Upper lobe of left lung (tissue), 6 donors: Measurements from ENCODE around the gene ARHGDIA. TPM values are rescaled to one million over a fixed set of nuclear protein-coding genes. Genes with fewer than 3 reads are reported as not detected.

ENCODE experiments used
- ATAC-seq, 2 donors: fragments of 200-7000 bp; cut with Tn5 transposase; one replicate each; pipeline ENCODE4 v1.9.1; 2022; ENCODE audit warnings: mild to moderate bottlenecking in 2 of 2, moderate library complexity in 2 of 2; ENCODE audit not compliant: low FRiP score in 2 of 2
- DNase-seq, 2 donors: peaks; one replicate each; pipeline ENCODE4 v3.0.0-alpha.2; 2019 to 2020
- H3K27ac ChIP-seq, 4 donors: fragments of 200-600 bp; sonication (generic); one replicate each; pipeline ENCODE4 v1.5.1; 2016 to 2019
- H3K27me3 ChIP-seq, 4 donors: fragments of 200-600 bp; sonication (generic); one replicate each; pipeline ENCODE4 v1.5.1; 2017 to 2019
- H3K36me3 ChIP-seq, 4 donors: fragments of 200-600 bp; sonication (generic); one replicate each; pipeline ENCODE4 v1.5.1; 2016 to 2019
- H3K4me1 ChIP-seq, 4 donors: fragments of 200-600 bp; sonication (generic); one replicate each; pipeline ENCODE4 v1.5.1; 2018 to 2019
- H3K4me3 ChIP-seq, 4 donors: fragments of 200-600 bp; sonication (generic); one replicate each; pipeline ENCODE4 v1.5.1; 2017 to 2019; ENCODE audit warnings: mild to moderate bottlenecking in 2 of 4, moderate library complexity in 1 of 4
- H3K9me3 ChIP-seq, 4 donors: fragments of 200-600 bp; sonication (generic); one replicate each; pipeline ENCODE4 v1.5.1; 2018 to 2019
- CTCF ChIP-seq, 6 experiments: fragments of 450-650 bp in 4 of 6; fragments of 200-600 bp in 2 of 6; sonication (generic) in 2 of 6; IDR thresholded peaks; one replicate each; pipeline ENCODE4 v1.5.1; 2016 to 2019; ENCODE audit warnings: antibody characterized with exemption in 6 of 6
- EP300 ChIP-seq, 4 donors: sonication (generic); formaldehyde crosslinking; IDR thresholded peaks; one replicate each; pipeline ENCODE4 v1.5.1; 2017; ENCODE audit warnings: antibody characterized with exemption in 4 of 4, control low read depth in 2 of 4
- POLR2A ChIP-seq, 4 donors: fragments of 450-650 bp; IDR thresholded peaks; one replicate each; pipeline ENCODE4 v1.5.1; 2016 to 2017; ENCODE audit warnings: antibody characterized with exemption in 4 of 4, mild to moderate bottlenecking in 2 of 4
- POLR2AphosphoS5 ChIP-seq, 2 donors: sonication (generic); formaldehyde crosslinking; IDR thresholded peaks; one replicate each; pipeline ENCODE4 v1.5.1; 2017; ENCODE audit warnings: antibody characterized with exemption in 2 of 2
- WGBS, 2 donors: methylation state at CpG; one replicate each; pipeline ENCODE4 v1.1.5; 2017 to 2018; 5-methylcytosine and 5-hydroxymethylcytosine counted together
- total RNA-seq, 6 donors: library from RNA; depleted of rRNA in 4 of 6; stranded (reverse); fragments of >200 nt in 4 of 6; gene quantifications; one replicate each; pipeline versions ENCODE4 v1.1.0 to v1.2.1, GENCODE V29; 2016 to 2021
- donor health status: DM: no; HTN: no; CAD: no; lungs with moderate emphysema.
- donor health status: DM: no; HTN: yes; CAD: no; lungs with severe emphysema.

The ARHGDIA gene
- total RNA-seq, 6 donors from 2014 or later: 171 to 522 (median 302) TPM

- no peaks in the 10 kb centered on the region for H3K9me3 ChIP-seq
- TF ChIP-seq EP300 (IDR thresholded peaks at IDR 0.05) (no peak), POLR2AphosphoS5 (IDR thresholded peaks at IDR 0.05) (no peak), CTCF (IDR thresholded peaks at IDR 0.05) (no peak), POLR2A (IDR thresholded peaks at IDR 0.05) (no peak)
- ATAC-seq (no peak), DNase-seq (peak in 1 of 2 donors; percentile 46)
- H3K27ac ChIP-seq: peak overlapping the region in 1 of 4 donors; percentile 22
- no peaks in the 10 kb centered on the region for H3K4me1 ChIP-seq
- H3K36me3 ChIP-seq: peaks cover 42 to 99% (median 80%) of the 10 kb centered on the region in 4 donors
- H3K27me3 ChIP-seq: no peaks in the 10 kb centered on the region
- WGBS, 2 donors: 85 to 90% methylated on average over 7 to 24 of the region's 24 CpGs
- H3K4me3 ChIP-seq: no peak overlapping the region
Observed at GRCh38 chr17:81846743-81847689, 24.1 kb downstream of the ARHGDIA start.

- peaks cover 37 to 92% (median 71%) of the 10 kb centered on the region in 4 donors for H3K36me3 ChIP-seq
Observed at GRCh38 chr17:81845881-81846742, 25.0 kb downstream of the ARHGDIA start.

DNA sequence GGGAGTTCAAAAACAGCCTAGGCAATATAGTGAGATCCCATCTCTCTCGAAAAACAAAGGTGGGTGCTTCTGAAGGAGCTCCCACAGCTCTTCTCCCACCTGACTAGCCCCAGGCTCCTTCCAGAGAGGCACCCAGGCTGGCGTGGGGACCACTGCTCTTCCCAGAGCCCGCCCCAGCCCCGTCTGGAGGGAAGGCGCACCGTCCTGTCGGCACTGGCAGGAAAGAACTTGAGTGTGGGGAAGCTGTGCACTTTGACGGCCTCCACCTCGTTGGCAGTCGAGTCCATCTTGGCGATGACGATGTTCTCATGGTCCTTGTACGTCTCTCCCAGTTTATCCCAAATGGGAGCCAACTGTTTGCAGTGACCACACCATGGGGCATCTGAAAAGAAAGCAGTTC lies 25.8 kb downstream of the ARHGDIA start:
- Histone ChIP-seq H3K9me3 (no peaks in the 10 kb centered on the region), H3K4me3 (no peak overlapping the region), H3K4me1 (peaks cover 0 to 10% (median 1%) of the 10 kb centered on the region in 4 donors), H3K27ac (no peak overlapping the region), H3K27me3 (no peaks in the 10 kb centered on the region), H3K36me3 (peaks cover 37 to 85% (median 66%) of the 10 kb centered on the region in 4 donors)
- WGBS, 2 donors: 92 to 93% methylated on average over 13 of the region's 13 CpGs
- peak in 1 of 2 donors; percentile 44 for DNase-seq
- ATAC-seq: no peak
- no peak for TF ChIP-seq CTCF (IDR thresholded peaks at IDR 0.05)
- TF ChIP-seq EP300 (IDR thresholded peaks at IDR 0.05): no peak
- no peak for TF ChIP-seq POLR2AphosphoS5 (IDR thresholded peaks at IDR 0.05)
- TF ChIP-seq POLR2A (IDR thresholded peaks at IDR 0.05): no peak

More at GRCh38 chr17:81845881-81846742, 25.0 kb downstream of the ARHGDIA start:
- Histone ChIP-seq H3K27ac (peak overlapping the region in 1 of 4 donors; percentile 22), H3K9me3 (no peaks in the 10 kb centered on the region), H3K4me1 (peaks cover 0 to 4% (median under 1%) of the 10 kb centered on the region in 4 donors), H3K4me3 (no peak overlapping the region), H3K27me3 (no peaks in the 10 kb centered on the region)
- DNase-seq (peak in 1 of 2 donors; percentile 63), ATAC-seq (no peak)
- no peak for TF ChIP-seq POLR2A (IDR thresholded peaks at IDR 0.05)
- TF ChIP-seq EP300 (IDR thresholded peaks at IDR 0.05): no peak
- no peak for TF ChIP-seq POLR2AphosphoS5 (IDR thresholded peaks at IDR 0.05)
- TF ChIP-seq CTCF (IDR thresholded peaks at IDR 0.05): no peak
- WGBS, 2 donors: 92 to 93% methylated on average over 28 to 38 of the region's 38 CpGs

GRCh38 chr17:81844887-81845286 lies 26.2 kb downstream of the ARHGDIA start:
- Histone ChIP-seq H3K4me3 (no peak overlapping the region), H3K27ac (no peak overlapping the region), H3K4me1 (peaks cover 0 to 10% (median 1%) of the 10 kb centered on the region in 4 donors), H3K36me3 (peaks cover 34 to 80% (median 64%) of the 10 kb centered on the region in 4 donors), H3K9me3 (no peaks in the 10 kb centered on the region), H3K27me3 (no peaks in the 10 kb centered on the region)
- peak in 1 of 2 donors; percentile 56 for DNase-seq
- TF ChIP-seq POLR2AphosphoS5 (IDR thresholded peaks at IDR 0.05): no peak
- no peak for TF ChIP-seq POLR2A (IDR thresholded peaks at IDR 0.05)
- TF ChIP-seq CTCF (IDR thresholded peaks at IDR 0.05): no peak
- TF ChIP-seq EP300 (IDR thresholded peaks at IDR 0.05): no peak
- ATAC-seq: no peak
- 88 to 93% methylated on average over 13 of the region's 13 CpGs for WGBS, 2 donors
